Heart left ventricle (tissue), 16 donors: ENCODE data around the gene KDM4B. TPM values are rescaled to one million over a fixed set of nuclear protein-coding genes. Genes with fewer than 3 reads are reported as not detected.

ENCODE experiments used
- ATAC-seq, 4 donors: fragments of 200-7000 bp; cut with Tn5 transposase; one replicate each; pipeline ENCODE4 v1.9.1; 2020 to 2022; ENCODE audit warnings: moderate library complexity in 4 of 4, mild to moderate bottlenecking in 3 of 4, moderate number of reproducible peaks in 1 of 4
- DNase-seq, 5 donors: peaks; one replicate each; pipeline ENCODE4 v3.0.0-alpha.2; 2020
- H3K27ac ChIP-seq, 12 donors: fragments of 200-600 bp; sonication (generic) in 4 of 12; one replicate each; pipeline versions ENCODE4 v1.5.0 to v1.8.0; 2016 to 2022; ENCODE audit warnings: mild to moderate bottlenecking in 2 of 12
- H3K27me3 ChIP-seq, 9 donors: fragments of 200-600 bp; sonication (generic) in 2 of 9; one replicate each; pipeline versions ENCODE4 v1.5.1 to v1.8.0; 2016 to 2022; ENCODE audit warnings: mild to moderate bottlenecking in 3 of 9
- H3K36me3 ChIP-seq, 9 donors: fragments of 200-600 bp; sonication (generic) in 2 of 9; one replicate each; pipeline versions ENCODE4 v1.5.0 to v1.8.0; 2018 to 2022; ENCODE audit warnings: mild to moderate bottlenecking in 2 of 9
- H3K4me1 ChIP-seq, 12 donors: fragments of 200-600 bp; sonication (generic) in 4 of 12; one replicate each; pipeline versions ENCODE4 v1.5.0 to v1.8.0; 2016 to 2022; ENCODE audit warnings: mild to moderate bottlenecking in 3 of 12
- H3K4me3 ChIP-seq, 12 donors: fragments of 200-600 bp; sonication (generic) in 4 of 12; one replicate each; pipeline versions ENCODE4 v1.5.0 to v1.8.0; 2017 to 2022; ENCODE audit warnings: mild to moderate bottlenecking in 9 of 12, moderate library complexity in 4 of 12
- H3K9me3 ChIP-seq, 12 donors: fragments of 200-600 bp; sonication (generic) in 4 of 12; one replicate each; pipeline versions ENCODE4 v1.5.0 to v1.8.0; 2016 to 2022; ENCODE audit warnings: mild to moderate bottlenecking in 1 of 12
- POLR2A ChIP-seq, 2 donors: fragments of 450-650 bp; IDR thresholded peaks; one replicate each; pipeline ENCODE4 v1.6.1; 2017; ENCODE audit warnings: antibody characterized with exemption in 2 of 2, mild to moderate bottlenecking in 2 of 2, moderate library complexity in 2 of 2
- WGBS, 4 donors: extraction: QIAGEN DNeasy Blood & Tissue Kit in 2 of 4; methylation state at CpG; one replicate each; pipeline versions ENCODE4 v1.1.5 to v1.1.7; 2013 to 2018; 5-methylcytosine and 5-hydroxymethylcytosine counted together
- intact Hi-C, 10 donors: fragments of 100-400 bp; cut with DNase I; formaldehyde crosslinking; loops; one replicate each; pipeline versions ENCODE4 v1.11.1 to v1.14.2; 2022
- polyA plus RNA-seq, 2 donors: library from polyadenylated mRNA; stranded (reverse); fragments of 200-250 nt; gene quantifications; one replicate each; pipeline ENCODE4 v1.2.3, GENCODE V29; 2013
- total RNA-seq, 9 donors: library from RNA; depleted of rRNA in 2 of 9; stranded (reverse); fragments of >200 nt in 2 of 9; fragmentation: NEBNext Ultra II Directional in 3 of 9; extraction: Animal tissue kit (Norgen Biotek cat#: 25700) in 3 of 9; gene quantifications; one replicate each; pipeline versions ENCODE4 v1.1.0 to v1.2.4, GENCODE V29; 2016 to 2023
- TF ChIP-seq, protein P1 (sequence below), 12 donors: fragments of 200-600 bp; sonication (generic) in 4 of 12; IDR thresholded peaks; one replicate each; pipeline versions ENCODE4 v1.5.0 to v1.8.0; 2018 to 2022; ENCODE audit warnings: antibody characterized with exemption in 12 of 12, mild to moderate bottlenecking in 5 of 12
- donor health status: ischemic (EF 13 %, LVEDD 7.1; RV severe dilation, severe dysfunction).
- donor health status: healthy with polysubstance abuse.
- donor health status: DM: no; HTN: yes; CAD: no.
- donor health status: DM: no; HTN: no; CAD: no.
- donor health status: ischemic (EF 25% LVEDD 6.9; RV normal size, moderate dysfunction).
- donor health status: ischemic (EF 25% LVEDD 5.7; RV mildly dilated, moderate dysfunction).
- donor health status: healthy.
- donor health status: DM: yes; HTN: yes; CAD: no.
- donor health status: ischemic (EF 35%, LVEDD 5.7; RV mildly dilated, moderate dysfunction).
- donor health status: nonischemic (EF 11% LVEDD 7.7; RV severe dilation, severe dysfunction).
- donor health status: DM: yes; HTN: yes; CAD: no.
- donor health status: PGD.
- donor health status: ischemic (EF 29% LVEDD 5.4; RV normal size, mild dysfunction).
- donor health status: nonischemic (EF 23%, LVEDD 6.1; RV moderate dilation, normal function).

The KDM4B gene
- total and polyA plus RNA-seq, 11 donors, result 21.5 to 36.5 (median 27.2) TPM

DNA sequence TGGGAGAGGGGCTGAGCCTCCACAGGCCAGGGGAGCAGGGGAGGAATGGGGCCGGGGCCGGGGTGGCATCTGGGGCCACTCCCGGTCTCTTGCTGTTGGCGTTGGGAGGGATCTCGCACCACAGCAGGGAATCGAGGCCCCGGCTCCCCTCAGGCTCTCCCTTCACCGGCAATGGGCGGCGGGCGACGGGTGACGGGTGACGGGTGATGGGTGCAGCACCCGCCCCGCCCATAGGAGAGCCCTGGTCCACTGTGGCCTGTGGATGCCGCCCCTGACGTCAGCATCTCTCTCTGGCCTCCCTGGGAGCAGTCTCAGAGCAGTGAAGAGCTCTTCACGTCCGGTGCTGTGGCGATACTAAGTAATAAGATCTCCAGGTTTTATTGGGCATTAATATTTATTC, 133.6 kb downstream of the KDM4B start:
- H3K27ac ChIP-seq, result peak overlapping the region in 9 of 12 donors; percentile 42 to 71 (median 59)
- no peaks in the 10 kb centered on the region for H3K27me3 ChIP-seq
- H3K36me3 ChIP-seq, result peaks cover 0 to 31% (median 6%) of the 10 kb centered on the region in 9 donors
- peaks cover 0 to 50% (median 30%) of the 10 kb centered on the region in 12 donors for H3K4me1 ChIP-seq
- WGBS, 4 donors, result 87 to 94% (median 90%) methylated on average over 13 to 21 of the region's 21 CpGs
- intact Hi-C loops, result no loop called here
- H3K4me3 ChIP-seq, result no peak overlapping the region
- no peak for TF ChIP-seq POLR2A (IDR thresholded peaks at IDR 0.05)
- TF ChIP-seq, protein P1, sequence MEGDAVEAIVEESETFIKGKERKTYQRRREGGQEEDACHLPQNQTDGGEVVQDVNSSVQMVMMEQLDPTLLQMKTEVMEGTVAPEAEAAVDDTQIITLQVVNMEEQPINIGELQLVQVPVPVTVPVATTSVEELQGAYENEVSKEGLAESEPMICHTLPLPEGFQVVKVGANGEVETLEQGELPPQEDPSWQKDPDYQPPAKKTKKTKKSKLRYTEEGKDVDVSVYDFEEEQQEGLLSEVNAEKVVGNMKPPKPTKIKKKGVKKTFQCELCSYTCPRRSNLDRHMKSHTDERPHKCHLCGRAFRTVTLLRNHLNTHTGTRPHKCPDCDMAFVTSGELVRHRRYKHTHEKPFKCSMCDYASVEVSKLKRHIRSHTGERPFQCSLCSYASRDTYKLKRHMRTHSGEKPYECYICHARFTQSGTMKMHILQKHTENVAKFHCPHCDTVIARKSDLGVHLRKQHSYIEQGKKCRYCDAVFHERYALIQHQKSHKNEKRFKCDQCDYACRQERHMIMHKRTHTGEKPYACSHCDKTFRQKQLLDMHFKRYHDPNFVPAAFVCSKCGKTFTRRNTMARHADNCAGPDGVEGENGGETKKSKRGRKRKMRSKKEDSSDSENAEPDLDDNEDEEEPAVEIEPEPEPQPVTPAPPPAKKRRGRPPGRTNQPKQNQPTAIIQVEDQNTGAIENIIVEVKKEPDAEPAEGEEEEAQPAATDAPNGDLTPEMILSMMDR (IDR thresholded peaks at IDR 0.05), result no peak
- DNase-seq (no peak), ATAC-seq (no peak)
- peaks cover 0 to 27% (median 18%) of the 10 kb centered on the region in 12 donors for H3K9me3 ChIP-seq

DNA sequence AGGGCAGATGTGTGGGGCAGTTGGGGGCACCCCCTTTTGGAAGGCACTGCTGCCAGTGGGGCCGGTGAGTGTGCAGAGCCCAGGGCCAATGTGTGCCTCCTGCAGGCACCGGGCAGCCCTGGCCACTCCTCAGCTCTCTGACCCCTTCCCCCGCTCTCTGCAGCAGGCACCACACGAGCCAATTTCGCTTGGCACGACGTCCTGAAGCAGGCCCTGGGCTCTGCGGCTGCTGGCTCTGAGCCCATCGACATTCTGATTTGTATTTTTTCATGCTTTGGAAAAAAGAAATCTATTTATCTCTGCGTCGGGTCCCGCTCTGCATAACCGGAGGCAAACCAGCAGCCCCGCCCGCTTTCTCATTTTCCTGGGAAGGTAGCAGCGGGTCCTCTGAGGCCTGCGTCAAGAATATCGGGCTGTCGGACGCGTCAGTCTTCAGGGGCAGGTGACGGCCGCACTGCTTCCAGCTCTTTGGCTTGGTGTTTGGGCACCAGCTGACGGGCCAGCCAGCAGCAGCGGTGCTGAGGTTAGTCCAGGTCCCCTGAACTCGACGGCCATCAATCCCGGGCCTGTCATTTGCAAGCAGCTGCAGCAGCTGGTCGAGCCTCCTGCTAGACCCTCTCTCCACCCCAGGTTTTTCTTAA, 134.3 kb downstream of the KDM4B start:
- Histone ChIP-seq H3K4me1 (peaks cover 0 to 56% (median 34%) of the 10 kb centered on the region in 12 donors), H3K27ac (peak overlapping the region in 11 of 12 donors; percentile 29 to 71 (median 59)), H3K4me3 (no peak overlapping the region), H3K9me3 (peaks cover 0 to 22% (median 18%) of the 10 kb centered on the region in 12 donors), H3K27me3 (no peaks in the 10 kb centered on the region), H3K36me3 (peaks cover 0 to 26% (median 7%) of the 10 kb centered on the region in 9 donors)
- peak; percentile 50 to 79 (median 77) for DNase-seq
- peak; percentile 69 to 84 (median 78) for ATAC-seq
- intact Hi-C loops, result no loop called here
- TF ChIP-seq POLR2A (IDR thresholded peaks at IDR 0.05), result no peak
- TF ChIP-seq, protein P1 (IDR thresholded peaks at IDR 0.05), result no peak
- WGBS, 4 donors, result 44 to 61% (median 46%) methylated on average over 23 to 29 of the region's 29 CpGs

DNA sequence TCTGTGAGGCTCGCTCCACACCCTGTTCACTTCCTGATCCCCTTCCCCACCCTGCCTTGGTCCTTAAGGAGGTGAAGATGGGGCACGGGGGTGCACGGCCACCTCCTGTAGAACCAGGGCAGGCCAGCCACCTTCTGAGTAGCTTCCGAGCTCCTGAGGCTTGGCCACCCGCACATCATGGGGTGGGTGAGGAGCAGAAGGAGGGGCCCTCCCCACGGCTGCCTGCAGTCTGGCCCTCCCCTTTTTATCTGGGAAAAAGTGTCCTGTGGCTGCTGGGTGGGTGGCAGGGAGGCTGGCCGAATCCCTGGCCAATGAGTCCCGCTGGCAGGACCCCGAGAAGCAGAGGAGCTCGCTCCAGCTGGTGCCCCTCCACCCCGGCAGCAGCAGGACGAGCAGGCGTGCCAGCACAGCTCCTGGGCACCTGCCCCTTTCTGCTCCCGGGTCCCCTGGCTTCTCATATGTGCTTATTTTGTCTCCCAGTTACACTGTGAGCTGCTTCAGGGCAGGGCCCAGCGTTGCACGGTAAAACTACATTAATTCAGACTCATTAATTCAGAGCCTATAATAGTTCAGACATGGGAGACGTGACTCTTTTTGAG, 135.0 kb downstream of the KDM4B start:
- Histone ChIP-seq H3K27ac (peak overlapping the region in 11 of 12 donors; percentile 29 to 71 (median 59)), H3K4me3 (no peak overlapping the region), H3K36me3 (peaks cover 0 to 22% (median 10%) of the 10 kb centered on the region in 9 donors), H3K9me3 (peaks cover 0 to 16% (median 14%) of the 10 kb centered on the region in 12 donors), H3K27me3 (no peaks in the 10 kb centered on the region), H3K4me1 (peaks cover 0 to 61% (median 34%) of the 10 kb centered on the region in 12 donors)
- intact Hi-C loops, result no loop called here
- peak in 2 of 4 donors; percentile 15 to 28 for ATAC-seq
- 64 to 75% (median 71%) methylated on average over 15 to 17 of the region's 17 CpGs for WGBS, 4 donors
- no peak for DNase-seq
- TF ChIP-seq, protein P1 (IDR thresholded peaks at IDR 0.05), result no peak
- no peak for TF ChIP-seq POLR2A (IDR thresholded peaks at IDR 0.05)

DNA sequence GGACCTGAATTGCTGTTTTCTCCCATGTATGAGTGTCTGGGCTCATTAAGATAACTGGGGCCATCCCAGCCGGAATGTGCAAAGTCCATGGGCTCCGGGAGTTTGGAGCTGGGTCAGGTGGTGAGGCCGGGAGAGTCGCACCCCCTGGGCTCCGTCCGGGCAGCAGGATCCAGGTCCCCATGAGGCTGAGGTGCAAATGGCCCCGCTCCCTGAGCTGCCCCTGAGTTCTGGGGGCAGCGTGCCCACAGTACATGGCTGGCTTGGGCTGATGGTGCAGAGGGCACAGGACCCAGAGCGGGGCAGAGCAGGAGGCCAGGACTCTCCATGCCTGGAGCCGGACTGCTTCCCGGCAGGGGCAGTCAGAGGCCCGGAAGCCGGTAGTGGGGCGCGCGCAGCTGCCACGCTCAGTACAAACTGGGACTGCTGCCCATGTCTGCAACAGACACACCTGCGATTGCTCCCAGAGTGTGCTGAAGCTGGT, 136.0 kb downstream of the KDM4B start:
- H3K4me1 ChIP-seq, result peaks cover 0 to 61% (median 34%) of the 10 kb centered on the region in 12 donors
- TF ChIP-seq POLR2A (IDR thresholded peaks at IDR 0.05), result no peak
- TF ChIP-seq, protein P1 (IDR thresholded peaks at IDR 0.05), result no peak

More for the DNA sequence above, 136.0 kb downstream of the KDM4B start:
- intact Hi-C loops, result no loop called here
- H3K9me3 ChIP-seq, result peaks cover 0 to 6% (median 5%) of the 10 kb centered on the region in 12 donors
- H3K27ac ChIP-seq, result peak overlapping the region in 4 of 12 donors; percentile 14 to 68 (median 41)
- ATAC-seq, result peak in 3 of 4 donors; percentile 13 to 49 (median 39)
- no peak overlapping the region for H3K4me3 ChIP-seq
- 81 to 92% (median 89%) methylated on average over 7 to 18 of the region's 18 CpGs for WGBS, 4 donors
- peak in 2 of 5 donors; percentile 31 to 60 for DNase-seq
- H3K27me3 ChIP-seq, result no peaks in the 10 kb centered on the region
- peaks cover 0 to 21% (median 3%) of the 10 kb centered on the region in 9 donors for H3K36me3 ChIP-seq
